ENCODE results near the gene NRF1.

NRF1 gene

DNA sequence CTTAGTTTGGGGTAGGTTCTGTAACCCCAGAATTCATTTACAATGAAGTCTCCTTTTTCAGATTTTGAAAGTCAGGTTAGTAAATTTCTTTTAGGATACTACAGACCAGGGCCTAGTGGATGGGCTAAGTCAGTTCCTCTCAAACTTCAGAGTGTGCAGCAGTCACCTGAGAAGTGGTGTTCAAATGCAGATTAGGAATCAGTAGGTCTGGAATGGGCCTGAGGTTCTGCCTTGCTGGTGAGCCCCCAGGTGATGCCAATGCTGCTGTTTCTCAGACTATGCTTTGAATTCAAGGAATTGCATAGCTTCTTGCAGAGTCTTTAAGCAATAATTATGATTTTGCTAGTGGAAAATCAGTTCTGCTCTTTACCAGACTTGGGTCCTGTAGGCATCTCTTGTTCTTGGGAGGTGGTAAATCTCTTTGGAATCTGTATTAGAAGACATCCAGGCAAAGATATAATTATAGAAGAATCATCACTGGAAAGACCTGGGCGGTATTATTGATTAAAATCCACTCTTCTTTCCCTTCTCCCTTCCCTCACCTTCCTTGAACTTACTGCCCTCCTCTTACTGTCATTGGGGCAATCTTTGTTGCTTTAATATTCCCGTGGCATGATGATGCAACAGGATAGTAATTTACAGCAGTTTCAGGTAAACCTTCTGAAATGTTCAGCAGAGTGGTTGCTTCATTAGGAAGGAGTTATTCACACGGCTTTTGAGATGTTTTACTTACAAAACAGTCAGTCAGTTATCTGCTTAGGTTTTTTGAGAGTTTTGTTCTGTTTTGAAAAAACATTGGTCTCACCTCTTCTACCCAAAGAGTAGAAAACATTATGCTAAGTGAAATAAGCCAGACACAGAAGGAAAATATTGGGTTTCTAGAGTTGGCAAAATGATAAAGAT lies 87.2 kb downstream of the NRF1 start:
- H3K9me3 ChIP-seq (replicated peaks in 1 of 11), result no peaks in the 10 kb centered on the region
- H3K27ac ChIP-seq, result no peak overlapping the region
- no peaks in the 10 kb centered on the region for H3K4me1 ChIP-seq
- no peaks in the 10 kb centered on the region for H3K27me3 ChIP-seq
- 0 out of 22 replicates have a peak, but pooled peaks cover 0 to 6% (median 0%) of the 10 kb centered on the region in 11 experiments for H4K20me1 ChIP-seq
- H3K9ac ChIP-seq, result no peak overlapping the region
- H3K4me2 ChIP-seq, result no peak overlapping the region
- no peak for TF ChIP-seq Cebpa-rat (IDR thresholded peaks at IDR 0.05)
- H3K36me3 ChIP-seq, result peaks cover 37 to 82% (median 53%) of the 10 kb centered on the region in 11 experiments
- no peak overlapping the region for H3K4me3 ChIP-seq

DNA sequence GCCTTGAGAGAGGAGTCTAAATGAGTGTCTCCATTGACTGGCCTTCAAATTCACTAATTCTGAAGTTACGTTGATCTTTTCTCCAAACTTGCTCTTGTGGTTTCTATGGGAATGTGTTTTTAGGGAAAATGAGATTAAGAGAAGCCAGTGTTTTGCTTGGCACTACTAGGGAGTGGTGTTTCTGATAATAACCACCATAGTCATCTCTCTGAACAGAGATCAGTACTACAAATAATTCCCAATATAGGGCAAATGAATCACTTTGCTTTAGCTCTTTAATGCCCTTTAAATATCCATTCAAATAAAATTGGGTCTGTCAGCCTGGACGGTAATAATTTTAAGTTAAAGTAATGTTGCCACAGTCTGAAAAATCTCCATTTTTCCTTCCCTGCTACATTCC lies 90.8 kb downstream of the NRF1 start:
- Histone ChIP-seq H3K9me3 (replicated peaks in 1 of 11) (no peaks in the 10 kb centered on the region), H3K4me1 (peaks cover 0 to 7% (median 3%) of the 10 kb centered on the region in 10 experiments; a peak in 10 of 20 replicates), H3K4me3 (no peak overlapping the region), H3K36me3 (peaks cover 46 to 80% (median 54%) of the 10 kb centered on the region in 11 experiments; a peak in 21 of 22 replicates), H3K27ac (no peak overlapping the region), H3K9ac (no peak overlapping the region), H3K27me3 (no peaks in the 10 kb centered on the region), H4K20me1 (no peaks in the 10 kb centered on the region; a peak in 1 of 22 replicates), H3K4me2 (no peak overlapping the region)
- TF ChIP-seq Cebpa-rat (IDR thresholded peaks at IDR 0.05), result no peak

DNA sequence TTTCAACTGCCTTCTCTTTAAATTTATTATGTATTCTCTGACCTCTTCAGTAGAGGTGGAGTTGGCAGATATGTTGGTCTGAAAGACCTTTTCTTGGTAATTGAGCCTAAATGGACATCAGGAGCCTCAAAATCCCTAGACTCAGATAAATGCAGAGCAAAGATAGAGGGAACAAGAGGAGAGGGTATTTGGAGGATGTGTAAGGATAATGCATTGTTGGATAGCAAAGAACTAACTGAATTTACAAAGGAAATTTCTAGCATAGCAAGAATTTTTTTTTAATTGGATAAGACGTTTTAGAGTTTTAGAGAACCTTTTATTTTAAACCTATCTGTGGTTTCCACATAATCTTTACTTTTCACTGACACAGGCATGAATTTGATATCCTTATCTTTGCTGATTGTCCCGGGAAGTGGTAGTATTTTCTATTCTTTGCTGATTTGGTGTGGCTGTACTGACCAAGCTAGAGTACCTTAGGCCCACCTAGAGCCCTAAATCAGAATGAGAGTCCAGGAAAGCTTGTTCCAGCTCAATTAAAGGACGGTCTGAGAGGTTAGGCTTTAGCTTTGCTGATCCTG lies 91.3 kb downstream of the NRF1 start:
- Histone ChIP-seq H3K27me3 (no peaks in the 10 kb centered on the region), H4K20me1 (no peaks in the 10 kb centered on the region; a peak in 1 of 22 replicates), H3K36me3 (peaks cover 42 to 76% (median 52%) of the 10 kb centered on the region in 11 experiments; a peak in 21 of 22 replicates), H3K9ac (no peak overlapping the region), H3K4me2 (no peak overlapping the region), H3K27ac (no peak overlapping the region), H3K4me3 (no peak overlapping the region), H3K9me3 (replicated peaks in 1 of 11) (no peaks in the 10 kb centered on the region), H3K4me1 (peaks cover 0 to 12% (median 9%) of the 10 kb centered on the region in 10 experiments; a peak in 13 of 20 replicates)
- no peak for TF ChIP-seq Cebpa-rat (IDR thresholded peaks at IDR 0.05)

DNA sequence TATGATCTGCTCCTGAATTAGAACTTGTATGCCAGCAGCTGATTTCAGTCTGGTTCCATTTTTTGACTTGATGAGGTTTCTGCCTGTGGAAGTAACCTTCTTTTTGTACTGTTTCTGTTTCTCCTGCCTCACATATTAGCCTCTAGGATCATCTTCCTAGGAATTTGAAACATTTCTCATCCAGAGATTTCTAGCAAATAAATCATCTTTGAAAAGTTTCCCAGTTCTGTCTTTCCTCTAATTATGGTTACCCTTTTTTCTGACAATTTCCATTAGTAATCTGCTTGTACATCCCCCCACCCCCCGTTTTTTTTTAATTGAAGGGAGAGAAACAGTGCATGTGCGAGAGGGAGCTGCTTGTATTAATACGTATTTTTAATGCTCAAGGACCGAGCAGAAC lies 92.2 kb downstream of the NRF1 start:
- peaks cover 36 to 76% (median 51%) of the 10 kb centered on the region in 11 experiments; a peak in 21 of 22 replicates for H3K36me3 ChIP-seq
- no peaks in the 10 kb centered on the region for H3K27me3 ChIP-seq
- H3K27ac ChIP-seq, result no peak overlapping the region
- no peak overlapping the region for H3K4me3 ChIP-seq
- no peak overlapping the region for H3K9ac ChIP-seq
- peaks cover 0 to 19% (median 15%) of the 10 kb centered on the region in 10 experiments; a peak in 13 of 20 replicates for H3K4me1 ChIP-seq
- TF ChIP-seq Cebpa-rat (IDR thresholded peaks at IDR 0.05), result no peak
- H3K4me2 ChIP-seq, result no peak overlapping the region
- H3K9me3 ChIP-seq (replicated peaks in 1 of 11), result no peaks in the 10 kb centered on the region
- H4K20me1 ChIP-seq, result no peaks in the 10 kb centered on the region; a peak in 1 of 22 replicates

DNA sequence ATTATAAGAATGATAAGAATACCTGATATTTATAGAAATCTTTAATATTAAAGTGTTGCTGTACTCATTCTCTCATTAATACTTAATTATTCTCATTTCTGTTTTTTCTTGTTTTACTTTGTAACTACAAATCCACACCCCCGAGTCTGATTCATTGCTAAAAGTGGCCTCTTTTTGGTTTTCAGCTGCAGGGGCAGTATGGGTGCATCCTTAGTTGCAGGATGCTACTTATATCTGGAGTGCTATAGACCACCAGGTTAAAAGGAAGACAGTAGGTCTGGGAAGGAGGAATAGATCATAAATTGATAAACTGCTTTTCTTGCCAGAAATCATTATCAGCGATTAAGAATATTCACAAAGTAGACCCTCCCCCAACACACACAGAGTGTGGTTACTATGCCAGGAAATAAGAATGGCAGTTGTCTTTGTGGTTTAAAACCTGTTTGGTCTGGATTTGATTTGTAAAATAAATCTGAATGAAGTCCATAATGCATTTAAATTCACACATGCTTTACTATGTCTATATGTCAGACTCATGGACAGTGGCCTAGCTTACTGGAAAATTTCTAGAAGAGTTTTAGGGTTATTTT lies 96.5 kb downstream of the NRF1 start:
- TF ChIP-seq Cebpa-rat (IDR thresholded peaks at IDR 0.05), result no peak
- H3K27ac ChIP-seq, result peak overlapping the region in 3 of 11 experiments; percentile 2 to 50 (median 32); a peak in 5 of 22 replicates

DNA sequence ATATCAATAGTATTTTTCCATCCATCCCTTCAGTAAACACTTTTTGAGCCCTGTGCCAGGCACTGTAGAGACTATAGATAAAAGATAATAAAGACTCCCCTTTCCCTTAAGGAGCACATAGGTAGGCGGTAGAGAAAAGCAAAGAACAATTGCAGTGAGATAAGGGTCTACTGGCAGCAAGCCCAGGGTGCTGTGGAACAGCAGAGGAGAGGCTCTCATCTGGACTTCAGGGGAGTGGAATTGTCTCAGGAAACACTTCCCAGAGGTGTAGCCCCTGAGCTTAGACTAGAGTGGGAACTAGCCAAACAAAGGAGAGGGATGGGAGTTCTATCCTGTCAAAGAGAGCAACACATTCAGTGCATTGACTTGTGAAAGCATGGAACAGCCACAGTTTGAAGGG lies 102.0 kb downstream of the NRF1 start:
- Histone ChIP-seq H3K36me3 (peaks cover 96 to 100% (median 98%) of the 10 kb centered on the region in 11 experiments), H4K20me1 (no peaks in the 10 kb centered on the region), H3K9ac (no peak overlapping the region), H3K27me3 (no peaks in the 10 kb centered on the region), H3K4me1 (peaks cover 0 to 2% (median 0%) of the 10 kb centered on the region in 10 experiments; a peak in 1 of 20 replicates), H3K9me3 (replicated peaks in 1 of 11) (no peaks in the 10 kb centered on the region), H3K4me2 (no peak overlapping the region), H3K4me3 (no peak overlapping the region), H3K27ac (no peak overlapping the region)
- TF ChIP-seq Cebpa-rat (IDR thresholded peaks at IDR 0.05), result no peak

More for the DNA sequence above, 96.5 kb downstream of the NRF1 start:
- H3K36me3 ChIP-seq, result peaks cover 59 to 84% (median 72%) of the 10 kb centered on the region in 11 experiments
- H3K9me3 ChIP-seq (replicated peaks in 1 of 11), result no peaks in the 10 kb centered on the region
- H3K27me3 ChIP-seq, result no peaks in the 10 kb centered on the region
- H4K20me1 ChIP-seq, result no peaks in the 10 kb centered on the region; a peak in 1 of 22 replicates
- no peak overlapping the region for H3K4me3 ChIP-seq
- peak overlapping the region in 8 of 11 experiments; percentile 8 to 57 (median 42); a peak in 15 of 22 replicates for H3K4me2 ChIP-seq
- peaks cover 0 to 19% (median 15%) of the 10 kb centered on the region in 10 experiments; a peak in 13 of 20 replicates for H3K4me1 ChIP-seq
- H3K9ac ChIP-seq, result no peak overlapping the region

DNA sequence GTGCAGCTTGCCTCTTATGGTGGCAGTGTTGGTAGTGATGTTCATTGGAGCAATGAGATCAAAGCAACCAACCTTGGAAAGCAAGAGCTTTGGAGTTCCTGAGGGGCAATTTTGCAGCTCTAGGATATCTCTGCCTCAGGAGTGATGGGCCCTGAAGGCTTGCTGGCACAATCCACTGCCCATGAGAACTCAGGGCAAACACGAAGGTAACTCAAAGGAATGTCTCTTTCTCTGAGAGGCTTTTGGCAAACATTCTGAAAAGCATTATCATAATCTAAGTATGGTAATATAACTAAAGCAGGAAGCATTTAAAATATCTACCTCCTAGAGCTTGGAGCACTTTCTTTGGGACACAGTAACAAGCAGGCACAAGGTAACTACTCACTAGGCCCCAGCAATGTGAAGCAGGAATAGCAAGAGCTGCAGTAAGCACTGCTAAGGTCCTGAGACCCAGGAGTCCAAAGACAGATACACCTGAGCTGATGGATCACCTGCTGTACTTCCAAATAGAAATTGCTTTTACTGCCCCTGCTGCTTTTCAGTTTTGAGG lies 103.1 kb downstream of the NRF1 start:
- Histone ChIP-seq H3K27me3 (no peaks in the 10 kb centered on the region), H3K4me2 (no peak overlapping the region), H3K27ac (no peak overlapping the region), H3K9me3 (replicated peaks in 1 of 11) (no peaks in the 10 kb centered on the region), H3K4me3 (no peak overlapping the region), H3K36me3 (peaks cover 96 to 100% (median 98%) of the 10 kb centered on the region in 11 experiments), H4K20me1 (no peaks in the 10 kb centered on the region), H3K4me1 (peaks cover 0 to 8% (median 2%) of the 10 kb centered on the region in 10 experiments; a peak in 15 of 20 replicates), H3K9ac (no peak overlapping the region)
- TF ChIP-seq Cebpa-rat (IDR thresholded peaks at IDR 0.05), result no peak

DNA sequence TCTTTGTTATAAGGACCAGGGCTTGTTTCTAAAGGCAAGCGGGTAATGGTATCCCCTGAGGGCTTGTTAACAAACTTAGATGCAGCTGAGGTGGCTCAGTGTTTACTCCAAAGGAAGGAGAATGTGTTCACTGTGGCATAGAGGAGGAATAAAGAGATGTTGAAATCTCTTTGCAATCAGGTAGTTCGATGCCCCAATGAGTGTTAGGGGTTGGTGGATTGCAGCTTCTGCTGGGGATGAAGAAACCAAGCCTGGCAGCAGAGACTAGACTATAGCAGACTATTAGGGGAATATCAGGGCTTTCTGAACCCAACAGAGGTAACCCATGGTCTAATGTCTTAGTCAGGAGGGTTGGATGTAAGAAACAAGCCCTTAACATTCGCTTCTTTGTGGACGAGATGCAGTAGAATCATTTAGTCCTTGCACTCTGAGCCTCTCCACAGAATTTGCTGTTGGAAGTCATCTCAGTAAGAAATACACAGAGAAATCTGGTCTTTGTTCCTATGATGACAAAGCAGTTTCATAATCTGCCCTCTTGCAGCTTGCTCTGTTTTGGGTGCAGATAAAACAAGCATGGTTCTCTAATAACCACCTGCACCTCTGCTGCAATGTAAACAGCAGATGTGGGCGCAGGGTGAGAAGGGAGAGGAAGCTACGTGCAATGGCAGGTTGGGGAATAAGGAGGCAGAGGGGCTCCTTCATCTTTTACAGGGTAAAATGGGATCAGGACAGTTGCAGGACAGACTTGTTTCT lies 108.6 kb downstream of the NRF1 start:
- H3K27me3 ChIP-seq, result no peaks in the 10 kb centered on the region
- H3K36me3 ChIP-seq, result peaks cover 75 to 98% (median 85%) of the 10 kb centered on the region in 11 experiments
- no peaks in the 10 kb centered on the region for H3K9me3 ChIP-seq (replicated peaks in 1 of 11)
- H3K4me1 ChIP-seq, result peaks cover 0 to 27% (median 13%) of the 10 kb centered on the region in 10 experiments; a peak in 15 of 20 replicates
- peaks cover 0 to 7% (median 0%) of the 10 kb centered on the region in 11 experiments; a peak in 3 of 22 replicates for H4K20me1 ChIP-seq
- H3K9ac ChIP-seq, result peak overlapping the region in 6 of 11 experiments; percentile 2 to 45 (median 36); a peak in 10 of 22 replicates
- H3K27ac ChIP-seq, result peak overlapping the region in 9 of 11 experiments; percentile 30 to 71 (median 54); a peak in 16 of 22 replicates
- TF ChIP-seq Cebpa-rat (IDR thresholded peaks at IDR 0.05), result peak in 5 of 11 experiments; percentile 11 to 81 (median 64); a peak in 5 of 22 replicates
- H3K4me2 ChIP-seq, result peak overlapping the region in 7 of 11 experiments; percentile 18 to 64 (median 43); a peak in 15 of 22 replicates
- no peak overlapping the region for H3K4me3 ChIP-seq

Data from BLaER1 treated with 17β-estradiol and CSF1 and Interleukin-3, amounts not matched to agents 10 nM and 100 nM (cell line).